KMS-11 (cell line): ENCODE measurements around the gene SHB.

Source experiments
- H2AFZ ChIP-seq: fragments of 200-600 bp; sonication (generic); 2 replicates; pipeline ENCODE4 v1.6.1; 2016; ENCODE audit warnings: antibody characterized with exemption, mixed run types, low read depth
- H3K27ac ChIP-seq: fragments of 200-600 bp; sonication (generic); 2 replicates; pipeline ENCODE4 v1.6.1; 2016; ENCODE audit warnings: mild to moderate bottlenecking, mixed run types
- H3K27me3 ChIP-seq: fragments of 200-600 bp; sonication (generic); 2 replicates; pipeline ENCODE4 v1.6.1; 2017; ENCODE audit warnings: mild to moderate bottlenecking, low read depth, mixed run types, moderate library complexity; ENCODE audit not compliant: insufficient read depth
- H3K36me3 ChIP-seq: fragments of 200-600 bp; sonication (generic); 2 replicates; pipeline ENCODE4 v1.6.1; 2017; ENCODE audit warnings: mild to moderate bottlenecking, mixed run types; ENCODE audit not compliant: insufficient read depth
- H3K4me1 ChIP-seq: fragments of 200-600 bp; sonication (generic); 2 replicates; pipeline ENCODE4 v1.6.1; 2016; ENCODE audit warnings: mild to moderate bottlenecking, low read depth, mixed run types; ENCODE audit not compliant: poor library complexity, severe bottlenecking
- H3K4me2 ChIP-seq: fragments of 200-600 bp; sonication (generic); 2 replicates; pipeline ENCODE4 v1.7.0; 2016; ENCODE audit warnings: mild to moderate bottlenecking, mixed run types
- H3K4me3 ChIP-seq: fragments of 200-600 bp; sonication (generic); IDR thresholded peaks from 2 replicates; pipeline ENCODE4 v1.6.1; 2017; ENCODE audit warnings: low read depth, low read length, mixed read lengths; ENCODE audit not compliant: insufficient read depth
- H3K79me2 ChIP-seq: fragments of 200-600 bp; sonication (generic); 2 replicates; pipeline ENCODE4 v1.6.1; 2016; ENCODE audit warnings: low read depth, mixed run types; ENCODE audit not compliant: insufficient read depth
- H3K9ac ChIP-seq: fragments of 200-600 bp; sonication (generic); 2 replicates; pipeline ENCODE4 v1.6.1; 2016; ENCODE audit warnings: mild to moderate bottlenecking, mixed run types
- H4K20me1 ChIP-seq: fragments of 200-600 bp; sonication (generic); 2 replicates; pipeline ENCODE4 v1.6.1; 2016; ENCODE audit warnings: mild to moderate bottlenecking, mixed run types; ENCODE audit not compliant: insufficient read depth
- CTCF ChIP-seq: fragments of 200-600 bp; sonication (generic); conservative IDR thresholded peaks from 2 replicates; pipeline ENCODE4 v1.6.1; 2017; ENCODE audit warnings: low read depth, mild to moderate bottlenecking, antibody characterized with exemption, low read length, moderate library complexity, mixed read lengths

SHB gene

GRCh38 chr9:38044706-38045105 is 24.3 kb downstream of the SHB start:
- no peak overlapping the region for H3K4me2 ChIP-seq
- H3K79me2 ChIP-seq: no peaks in the 10 kb centered on the region
- no peak overlapping the region for H2AFZ ChIP-seq
- H3K27ac ChIP-seq: no peak overlapping the region
- no peak for TF ChIP-seq CTCF
- H3K36me3 ChIP-seq: no peaks in the 10 kb centered on the region
- no peaks in the 10 kb centered on the region for H4K20me1 ChIP-seq
- H3K4me3 ChIP-seq: no peak overlapping the region
- no peak overlapping the region for H3K9ac ChIP-seq
- no peaks in the 10 kb centered on the region for H3K4me1 ChIP-seq
- H3K27me3 ChIP-seq: no peaks in the 10 kb centered on the region

- no peaks in the 10 kb centered on the region for H3K27me3 ChIP-seq
- H3K4me2 ChIP-seq: no peak overlapping the region
- no peak overlapping the region for H2AFZ ChIP-seq
- no peak for TF ChIP-seq CTCF
- H3K36me3 ChIP-seq: no peaks in the 10 kb centered on the region
- no peaks in the 10 kb centered on the region for H3K79me2 ChIP-seq
- no peaks in the 10 kb centered on the region for H3K4me1 ChIP-seq
- H3K27ac ChIP-seq: no peak overlapping the region
- H3K4me3 ChIP-seq: no peak overlapping the region
- no peak overlapping the region for H3K9ac ChIP-seq
- no peaks in the 10 kb centered on the region for H4K20me1 ChIP-seq
Observed at GRCh38 chr9:38043931-38044623, 24.9 kb downstream of the SHB start.

DNA sequence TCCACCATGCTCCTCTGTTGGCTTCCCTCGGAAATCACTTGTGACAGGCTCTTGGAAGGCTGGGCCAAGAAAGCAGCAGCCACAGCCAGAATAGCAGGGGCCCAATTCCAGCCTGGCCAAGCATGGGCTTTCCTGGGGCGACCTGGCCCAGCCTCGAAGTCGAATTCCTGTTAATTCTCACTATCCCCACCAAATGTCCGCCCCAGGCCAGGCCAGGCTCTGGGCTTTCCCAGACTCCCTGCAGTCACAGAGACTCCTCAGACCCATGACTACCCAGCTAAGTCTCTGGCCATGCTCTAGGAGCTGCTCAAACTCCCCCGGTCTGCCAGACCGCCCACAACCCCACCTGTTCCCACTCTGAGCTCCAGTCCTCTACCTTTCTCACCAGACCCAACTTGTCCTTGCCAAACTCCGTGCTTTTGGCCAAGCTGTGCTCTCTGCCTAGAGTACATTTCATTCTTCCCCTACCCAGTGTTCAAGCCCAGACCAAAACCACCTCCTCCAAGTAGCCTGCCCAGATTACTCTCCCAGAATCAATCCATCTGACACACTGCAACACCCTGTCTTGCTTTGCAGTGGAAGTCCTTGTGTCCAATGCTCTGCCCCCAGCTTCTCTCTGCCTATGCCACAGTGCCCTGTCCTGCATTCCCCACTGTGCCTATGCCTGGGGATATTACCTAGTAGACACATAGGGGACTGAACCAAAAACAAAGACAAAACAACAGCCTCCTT is 26.2 kb downstream of the SHB start:
- H3K79me2 ChIP-seq: no peaks in the 10 kb centered on the region
- H2AFZ ChIP-seq: no peak overlapping the region
- no peak overlapping the region for H3K9ac ChIP-seq
- H3K27me3 ChIP-seq: no peaks in the 10 kb centered on the region
- no peaks in the 10 kb centered on the region for H4K20me1 ChIP-seq
- H3K4me1 ChIP-seq: no peaks in the 10 kb centered on the region
- TF ChIP-seq CTCF: no peak
- no peak overlapping the region for H3K4me2 ChIP-seq
- H3K27ac ChIP-seq: no peak overlapping the region
- H3K36me3 ChIP-seq: no peaks in the 10 kb centered on the region
- no peak overlapping the region for H3K4me3 ChIP-seq

DNA sequence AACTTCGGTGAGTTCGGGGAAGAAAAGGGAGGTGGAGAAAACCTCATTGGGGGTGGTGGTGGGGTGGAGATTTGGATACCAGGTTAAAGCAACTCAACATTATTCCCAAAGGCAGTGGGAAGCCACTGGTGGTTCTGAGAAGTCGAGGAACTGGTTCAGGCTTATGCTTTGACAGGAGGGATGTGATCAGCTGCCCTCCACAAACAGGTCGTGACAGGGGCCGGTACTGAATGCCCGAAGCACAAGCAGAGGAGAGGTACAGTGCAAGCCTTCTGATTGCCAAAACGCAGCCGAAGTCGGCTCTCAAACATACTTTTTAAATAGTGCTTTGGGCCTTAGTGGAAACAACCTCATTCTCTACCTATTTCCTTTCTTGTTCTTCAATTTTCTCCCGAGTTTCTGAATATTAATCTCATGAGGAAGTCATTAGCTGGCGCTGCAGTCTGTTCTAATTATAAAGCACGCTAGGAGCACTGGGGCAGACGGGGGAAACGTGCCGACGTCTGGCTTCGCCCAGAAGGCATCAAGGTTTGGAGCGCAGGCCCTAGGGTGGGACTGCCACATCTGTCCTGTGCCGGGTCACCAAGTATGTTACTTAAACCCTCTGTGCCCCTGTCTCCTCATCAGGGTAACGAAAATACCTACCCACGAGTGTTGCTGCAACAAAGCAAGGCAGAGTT is 27.3 kb downstream of the SHB start:
- Histone ChIP-seq H3K27me3 (no peaks in the 10 kb centered on the region), H3K9ac (no peak overlapping the region), H4K20me1 (no peaks in the 10 kb centered on the region), H3K4me1 (no peaks in the 10 kb centered on the region), H3K4me2 (no peak overlapping the region), H3K27ac (no peak overlapping the region), H3K79me2 (no peaks in the 10 kb centered on the region), H2AFZ (no peak overlapping the region), H3K36me3 (no peaks in the 10 kb centered on the region), H3K4me3 (no peak overlapping the region)
- TF ChIP-seq CTCF: no peak
